CD4-positive, CD25-positive, alpha-beta regulatory T cell (primary cell): Measurements from ENCODE around the gene MTHFD2. TPM values are rescaled to one million over a fixed set of nuclear protein-coding genes. Genes with fewer than 3 reads are reported as not detected.
A peak's percentile ranks its signal among the peaks of the same experiment; 100 is the strongest.
"Not testable (repeated sequence)": the region's sequence is repeated elsewhere in the genome, so short reads cannot be mapped to it uniquely, and the experiment has no call there.

Experiments used
- ATAC-seq, 2 donors: fragments of 150-1000 bp; cut with Tn5 transposase; one replicate each; pipeline ENCODE4 v1.10.0; 2021; ENCODE audit warnings: low read depth in 2 of 2, moderate number of reproducible peaks in 2 of 2, moderate library complexity in 1 of 2
- DNase-seq, 3 donors: peaks; one replicate each; pipeline versions ENCODE4 v3.0.0 to v3.0.0-alpha.2; 2012 to 2022; ENCODE audit warnings: mixed read lengths in 1 of 3
- H3K27ac ChIP-seq: one replicate; pipeline ENCODE4 v1.7.0; 2013; ENCODE audit warnings: mild to moderate bottlenecking, low read length; ENCODE audit not compliant: insufficient read depth, poor library complexity, severe bottlenecking
- H3K27me3 ChIP-seq: one replicate; pipeline ENCODE4 v1.7.0; 2013; ENCODE audit warnings: low read length; ENCODE audit not compliant: control insufficient read depth, insufficient read depth
- H3K36me3 ChIP-seq: one replicate; pipeline ENCODE4 v1.7.0; 2013; ENCODE audit warnings: mild to moderate bottlenecking, low read length, moderate library complexity; ENCODE audit not compliant: control insufficient read depth, insufficient read depth
- H3K4me1 ChIP-seq: 2 replicates; pipeline ENCODE4 v1.7.0; 2013; ENCODE audit warnings: mild to moderate bottlenecking, low read length; ENCODE audit not compliant: insufficient read depth, control insufficient read depth, poor library complexity, severe bottlenecking
- H3K4me3 ChIP-seq: one replicate; pipeline ENCODE4 v1.7.0; 2013; ENCODE audit warnings: low read depth, mild to moderate bottlenecking, low read length, moderate library complexity
- H3K9me3 ChIP-seq, 2 experiments: 1 replicate in 1 of 2; 2 replicates in 1 of 2; pipeline ENCODE4 v1.7.0; 2013; ENCODE audit warnings: low read length in 2 of 2, mild to moderate bottlenecking in 1 of 2, moderate library complexity in 1 of 2; ENCODE audit not compliant: control insufficient read depth in 2 of 2
- H3K27ac Mint-ChIP-seq, 3 donors: one replicate each; pipeline ENCODE4 v1.8.0; 2020 to 2022; ENCODE audit warnings: mild to moderate bottlenecking in 3 of 3, mixed read lengths in 3 of 3, moderate library complexity in 2 of 3
- H3K27me3 Mint-ChIP-seq: one replicate; pipeline ENCODE4 v1.8.0; 2022; ENCODE audit warnings: mild to moderate bottlenecking, mixed read lengths
- H3K36me3 Mint-ChIP-seq: one replicate; pipeline ENCODE4 v1.8.0; 2020; ENCODE audit warnings: mixed read lengths
- H3K4me1 Mint-ChIP-seq, 4 donors: one replicate each; pipeline ENCODE4 v1.8.0; 2020 to 2022; ENCODE audit warnings: mixed read lengths in 4 of 4, mild to moderate bottlenecking in 1 of 4
- H3K4me3 Mint-ChIP-seq, 4 donors: one replicate each; pipeline ENCODE4 v1.8.0; 2020 to 2022; ENCODE audit warnings: mild to moderate bottlenecking in 4 of 4, mixed read lengths in 4 of 4, moderate library complexity in 3 of 4
- H3K9me3 Mint-ChIP-seq, 7 donors: one replicate each; pipeline ENCODE4 v1.8.0; 2020 to 2022; ENCODE audit warnings: mixed read lengths in 7 of 7, mild to moderate bottlenecking in 3 of 7, moderate library complexity in 2 of 7
- polyA plus RNA-seq, 4 donors: library from polyadenylated mRNA; unstranded; fragments of 300-500 nt; fragmentation: Illumina TruSeq; gene quantifications; one replicate each; pipeline ENCODE4 v1.2.3, GENCODE V29; 2021
- total RNA-seq: library from RNA; stranded (reverse); gene quantifications from one replicate; pipeline ENCODE4 v1.2.3, GENCODE V29; 2022

Gene MTHFD2
- total and polyA plus RNA-seq, 5 donors from 2014 or later, result 18.5 to 48.1 (median 28.0) TPM

DNA sequence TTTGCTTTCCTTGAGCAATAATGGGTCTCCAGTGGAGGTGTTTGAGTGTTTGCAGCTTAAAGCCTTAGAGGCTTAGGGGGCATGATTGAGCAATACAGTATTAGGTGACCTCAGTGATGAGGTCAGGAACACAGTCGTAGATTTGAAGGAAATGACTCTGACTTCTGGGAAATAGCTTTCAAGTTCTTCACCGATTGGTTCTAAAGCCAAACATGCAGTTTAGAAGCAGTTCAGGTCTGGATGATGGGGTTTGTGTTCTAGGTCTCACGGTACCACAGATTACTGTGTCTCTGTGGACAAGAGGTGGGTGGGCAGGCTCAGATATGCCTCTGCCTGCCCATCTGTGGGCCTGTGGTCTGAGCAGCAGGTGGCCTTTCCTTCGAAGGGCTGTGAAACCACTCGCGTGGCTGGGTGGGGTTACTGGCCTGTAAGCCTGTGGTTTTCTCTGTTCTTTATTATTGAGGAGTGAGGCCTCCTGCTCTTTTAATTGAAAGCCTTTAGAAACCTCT lies 7.8 kb downstream of the MTHFD2 start:
- Mint-ChIP-seq H3K4me3 (peak overlapping the region; percentile 76 to 85 (median 80)), H3K4me1 (peaks cover 25 to 65% (median 49%) of the 10 kb centered on the region in 4 donors), H3K9me3 (no peaks in the 10 kb centered on the region), H3K27me3 (no peaks in the 10 kb centered on the region), H3K36me3 (peaks cover 18% of the 10 kb centered on the region), H3K27ac (peak overlapping the region; percentile 93 to 99 (median 98))
- Histone ChIP-seq H3K4me1 (peaks cover 37% of the 10 kb centered on the region), H3K4me3 (peak overlapping the region; percentile 68), H3K9me3 (no peaks in the 10 kb centered on the region), H3K36me3 (peaks cover 24% of the 10 kb centered on the region), H3K27me3 (no peaks in the 10 kb centered on the region), H3K27ac (peak overlapping the region; percentile 88)
- DNase-seq (peak; percentile 7 to 91 (median 60)), ATAC-seq (peak; percentile 89 to 92)

DNA sequence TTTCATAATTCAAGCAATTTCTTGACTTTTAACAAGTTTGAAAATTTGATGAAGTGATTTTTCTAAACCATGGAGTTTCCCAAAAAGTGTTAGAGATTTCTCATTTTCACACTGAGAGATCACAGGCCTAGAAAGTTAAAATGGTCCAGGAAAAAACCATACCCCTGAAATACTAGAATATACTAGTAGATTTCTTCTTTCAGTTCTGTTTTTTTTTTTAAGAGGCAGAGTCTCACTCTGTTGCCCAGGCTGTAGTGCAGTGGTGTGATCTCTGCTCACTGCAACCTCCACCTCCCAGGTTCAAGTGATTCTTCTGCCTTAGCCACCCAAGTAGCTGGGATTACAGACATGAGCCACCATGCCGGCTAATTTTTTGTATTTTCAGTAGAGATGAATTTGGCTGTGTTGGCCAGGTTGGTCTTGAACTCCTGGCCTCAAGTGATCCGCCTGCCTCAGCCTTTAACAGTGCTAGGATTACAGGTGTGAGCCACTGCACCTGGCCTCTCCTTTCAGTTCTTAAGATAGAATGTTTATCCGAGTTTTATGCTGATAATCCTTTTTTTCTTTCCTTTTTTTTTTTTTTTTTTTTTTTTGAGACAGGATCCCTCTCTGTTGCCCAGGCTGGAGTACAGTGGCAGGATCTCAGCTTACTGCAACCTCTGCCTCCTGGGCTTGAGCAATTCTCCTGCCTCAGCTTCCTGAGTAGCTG lies 14.4 kb downstream of the MTHFD2 start:
- H3K4me3 ChIP-seq, result no peak overlapping the region
- no peak for DNase-seq
- no peak overlapping the region for H3K4me3 Mint-ChIP-seq
- no peak overlapping the region for H3K27ac Mint-ChIP-seq
- no peaks in the 10 kb centered on the region for H3K9me3 ChIP-seq
- peaks cover 0 to 13% (median 10%) of the 10 kb centered on the region in 4 donors for H3K4me1 Mint-ChIP-seq
- peaks cover 70% of the 10 kb centered on the region for H3K36me3 ChIP-seq
- peaks cover 2% of the 10 kb centered on the region for H3K4me1 ChIP-seq
- H3K36me3 Mint-ChIP-seq, result peaks cover 21% of the 10 kb centered on the region
- H3K27ac ChIP-seq, result no peak overlapping the region
- no peak for ATAC-seq
- H3K27me3 Mint-ChIP-seq, result no peaks in the 10 kb centered on the region
- H3K27me3 ChIP-seq, result no peaks in the 10 kb centered on the region
- no peaks in the 10 kb centered on the region for H3K9me3 Mint-ChIP-seq

DNA sequence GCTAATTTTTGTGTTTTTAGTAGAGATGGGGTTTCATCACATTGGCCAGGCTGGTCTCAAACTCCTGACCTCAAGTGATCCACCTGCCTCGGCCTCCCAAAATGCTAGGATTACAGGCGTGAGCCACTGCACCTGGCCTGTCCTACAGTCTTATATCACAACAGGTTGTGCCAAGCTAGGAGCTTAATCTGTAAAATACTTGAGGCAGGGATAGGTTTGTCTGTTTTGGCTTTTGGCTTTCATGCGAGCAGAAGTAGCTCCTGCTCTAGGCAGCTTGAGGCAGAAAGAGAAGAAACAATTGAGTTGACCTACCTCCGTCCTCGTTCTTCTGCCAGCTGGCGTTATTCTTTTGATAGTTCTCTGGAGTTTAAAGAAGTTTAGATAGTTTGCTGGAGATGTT lies 17.4 kb downstream of the MTHFD2 start:
- H3K36me3 ChIP-seq, result peaks cover 56% of the 10 kb centered on the region

DNA sequence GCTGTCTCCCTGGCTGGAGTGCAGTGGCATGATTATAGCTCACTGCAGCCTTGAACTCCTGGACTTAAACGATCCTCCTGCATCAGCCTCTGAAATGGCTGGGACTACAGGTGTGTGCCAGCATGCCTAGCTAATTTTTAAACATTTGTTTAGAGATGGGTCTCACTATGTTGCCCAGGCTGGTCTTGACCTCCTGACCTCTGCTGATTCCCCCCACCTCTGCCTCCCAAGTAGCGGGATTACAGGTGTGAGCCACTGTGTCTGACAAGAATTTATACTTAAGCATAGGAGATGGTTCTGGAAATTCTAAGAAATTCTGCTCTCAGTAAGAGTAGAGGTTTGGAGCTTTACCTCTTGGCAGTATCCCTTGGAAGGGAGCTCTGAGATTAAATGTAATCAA lies 18.2 kb downstream of the MTHFD2 start:
- Mint-ChIP-seq H3K4me1 (peaks cover 0 to 5% (median under 1%) of the 10 kb centered on the region in 4 donors), H3K4me3 (no peak overlapping the region), H3K27me3 (no peaks in the 10 kb centered on the region), H3K9me3 (no peaks in the 10 kb centered on the region), H3K36me3 (peaks cover 8% of the 10 kb centered on the region), H3K27ac (no peak overlapping the region)
- Histone ChIP-seq H3K9me3 (no peaks in the 10 kb centered on the region), H3K4me3 (no peak overlapping the region), H3K36me3 (peaks cover 47% of the 10 kb centered on the region), H3K27me3 (no peaks in the 10 kb centered on the region), H3K27ac (no peak overlapping the region), H3K4me1 (no peaks in the 10 kb centered on the region)
- no peak for ATAC-seq
- DNase-seq, result no peak

More for the DNA sequence above, 17.4 kb downstream of the MTHFD2 start:
- H3K27me3 Mint-ChIP-seq, ATAC-seq, H3K4me3 Mint-ChIP-seq, H3K4me3 ChIP-seq, H3K4me1 Mint-ChIP-seq, H3K9me3 ChIP-seq, H3K27me3 ChIP-seq, H3K27ac ChIP-seq, H3K4me1 ChIP-seq, DNase-seq, H3K27ac Mint-ChIP-seq, H3K9me3 Mint-ChIP-seq: not testable (repeated sequence)
- H3K36me3 Mint-ChIP-seq, result peaks cover 10% of the 10 kb centered on the region

DNA sequence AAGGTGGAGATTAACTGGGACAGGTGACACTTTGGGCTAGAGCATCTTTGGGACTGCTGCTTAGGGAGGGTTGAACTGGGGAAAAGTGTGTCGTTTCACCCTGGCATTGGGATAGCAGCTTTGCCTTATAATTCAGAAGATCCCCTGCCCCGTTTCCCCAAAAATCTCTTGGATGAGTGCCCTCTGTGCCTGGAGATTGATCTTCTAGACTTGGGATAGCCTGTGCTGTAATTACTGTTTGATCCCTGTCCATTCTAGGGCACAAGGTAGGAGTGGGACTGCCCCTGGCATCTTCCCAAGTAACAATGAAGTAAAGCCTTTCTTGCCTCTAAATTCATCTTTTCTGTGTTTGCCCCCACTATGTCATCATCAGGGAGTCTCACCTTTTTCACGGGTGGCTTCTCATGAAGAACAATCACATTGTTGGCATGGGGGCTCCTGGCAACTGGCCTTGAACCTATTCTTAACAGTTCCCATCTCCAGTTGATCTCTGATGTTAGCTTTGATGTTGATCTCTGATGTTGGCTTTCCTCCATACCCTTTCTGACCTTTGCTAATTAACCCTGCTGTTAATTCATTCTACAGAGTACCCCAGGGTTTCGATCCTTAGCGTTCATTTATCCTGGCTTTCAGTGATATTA lies 21.6 kb downstream of the MTHFD2 start:
- H3K27me3 Mint-ChIP-seq, result no peaks in the 10 kb centered on the region
- Histone ChIP-seq H3K27me3 (no peaks in the 10 kb centered on the region), H3K27ac (no peak overlapping the region), H3K9me3 (no peaks in the 10 kb centered on the region), H3K36me3 (peaks cover 22% of the 10 kb centered on the region), H3K4me3 (no peak overlapping the region), H3K4me1 (no peaks in the 10 kb centered on the region)
- H3K4me3 Mint-ChIP-seq, result no peak overlapping the region
- H3K9me3 Mint-ChIP-seq, result no peaks in the 10 kb centered on the region
- DNase-seq, result no peak
- no peak for ATAC-seq
- peak overlapping the region in 1 of 3 donors; percentile 81 for H3K27ac Mint-ChIP-seq
- H3K36me3 Mint-ChIP-seq, result peaks cover 7% of the 10 kb centered on the region
- peaks cover 0 to 5% (median 1%) of the 10 kb centered on the region in 4 donors for H3K4me1 Mint-ChIP-seq

DNA sequence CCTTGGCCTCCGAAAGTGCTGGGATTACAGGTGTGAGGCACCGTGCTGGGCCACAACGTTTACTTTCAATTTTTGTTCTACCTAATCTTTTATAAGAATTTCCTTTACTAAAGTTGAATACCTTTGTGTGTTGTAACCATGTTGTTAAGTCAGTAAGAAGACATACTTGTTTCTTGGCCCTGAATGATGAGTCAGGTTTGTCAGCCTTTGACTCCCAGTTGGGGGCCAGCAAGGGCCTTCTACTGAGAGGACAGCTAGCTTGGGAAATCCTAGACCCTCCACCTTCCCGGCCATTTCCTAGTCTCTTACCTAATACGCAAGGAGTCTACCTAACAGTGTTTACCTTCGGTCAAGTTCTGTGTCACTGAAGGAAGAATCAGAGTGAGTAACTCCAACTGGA lies 22.7 kb downstream of the MTHFD2 start:
- H3K27me3 ChIP-seq, result no peaks in the 10 kb centered on the region
- Mint-ChIP-seq H3K27me3 (no peaks in the 10 kb centered on the region), H3K4me1 (peaks cover 0 to 5% (median 1%) of the 10 kb centered on the region in 4 donors), H3K27ac (no peak overlapping the region), H3K4me3 (no peak overlapping the region), H3K9me3 (no peaks in the 10 kb centered on the region), H3K36me3 (peaks cover 4% of the 10 kb centered on the region)
- H3K4me3 ChIP-seq, result no peak overlapping the region
- H3K27ac ChIP-seq, result no peak overlapping the region
- DNase-seq (no peak), ATAC-seq (no peak)
- H3K4me1 ChIP-seq, result no peaks in the 10 kb centered on the region
- H3K36me3 ChIP-seq, result peaks cover 13% of the 10 kb centered on the region
- no peaks in the 10 kb centered on the region for H3K9me3 ChIP-seq

DNA sequence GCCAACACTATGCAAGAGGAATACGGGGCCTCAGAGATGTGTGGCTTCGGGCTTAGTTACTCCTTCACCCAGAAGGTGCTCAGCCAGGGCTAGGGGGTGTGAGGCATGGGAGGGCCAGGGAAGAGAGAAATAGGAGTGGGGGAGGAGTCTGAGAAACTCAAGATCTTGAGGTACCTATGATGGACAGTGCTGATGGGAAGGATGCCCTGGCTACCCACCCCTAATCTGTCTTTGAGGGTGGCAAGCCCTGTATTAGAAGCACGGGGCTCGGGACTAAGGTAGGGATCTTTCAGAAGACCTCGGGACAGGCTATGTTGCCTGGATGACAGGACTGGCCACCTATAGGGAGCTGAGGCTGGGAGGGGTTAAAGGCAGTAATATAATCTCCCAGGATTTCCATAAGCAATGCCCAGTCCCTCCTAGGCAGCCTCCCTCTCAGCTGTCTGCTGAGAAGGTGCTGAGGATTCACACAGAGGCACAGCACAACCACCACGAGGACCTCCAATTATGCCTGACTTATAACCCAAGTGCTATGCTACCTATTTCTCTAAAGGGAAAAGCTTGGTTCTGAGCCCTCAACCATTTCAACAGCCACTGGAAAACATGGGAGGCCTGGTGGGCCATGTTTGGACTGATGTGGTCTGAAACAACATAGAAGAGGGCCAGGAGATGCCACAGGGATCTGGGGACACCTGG lies 23.3 kb downstream of the MTHFD2 start:
- Histone ChIP-seq H3K4me3 (no peak overlapping the region), H3K36me3 (peaks cover 6% of the 10 kb centered on the region), H3K27ac (no peak overlapping the region), H3K9me3 (no peaks in the 10 kb centered on the region), H3K27me3 (no peaks in the 10 kb centered on the region), H3K4me1 (no peaks in the 10 kb centered on the region)
- DNase-seq (no peak), ATAC-seq (no peak)
- Mint-ChIP-seq H3K4me3 (no peak overlapping the region), H3K9me3 (peaks cover 0 to 2% (median 0%) of the 10 kb centered on the region in 7 donors), H3K27ac (peak overlapping the region in 1 of 3 donors; percentile 63), H3K36me3 (peaks cover 5% of the 10 kb centered on the region), H3K27me3 (no peaks in the 10 kb centered on the region), H3K4me1 (peaks cover 0 to 5% (median 1%) of the 10 kb centered on the region in 4 donors)
